HG02588 (cell line): ENCODE results near the gene GAGE13.
"Not testable (repeated sequence)": the region's sequence is repeated elsewhere in the genome, so short reads cannot be mapped to it uniquely, and the experiment has no call there.

Source experiments
- ATAC-seq: cut with Tn5 transposase; IDR thresholded peaks from one replicate; pipeline ENCODE4 v1.9.1; 2021; ENCODE audit warnings: mild to moderate bottlenecking, moderate library complexity; ENCODE audit not compliant: unreplicated experiment

The GAGE13 gene, protein sequence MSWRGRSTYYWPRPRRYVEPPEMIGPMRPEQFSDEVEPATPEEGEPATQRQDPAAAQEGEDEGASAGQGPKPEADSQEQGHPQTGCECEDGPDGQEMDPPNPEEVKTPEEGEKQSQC

DNA sequence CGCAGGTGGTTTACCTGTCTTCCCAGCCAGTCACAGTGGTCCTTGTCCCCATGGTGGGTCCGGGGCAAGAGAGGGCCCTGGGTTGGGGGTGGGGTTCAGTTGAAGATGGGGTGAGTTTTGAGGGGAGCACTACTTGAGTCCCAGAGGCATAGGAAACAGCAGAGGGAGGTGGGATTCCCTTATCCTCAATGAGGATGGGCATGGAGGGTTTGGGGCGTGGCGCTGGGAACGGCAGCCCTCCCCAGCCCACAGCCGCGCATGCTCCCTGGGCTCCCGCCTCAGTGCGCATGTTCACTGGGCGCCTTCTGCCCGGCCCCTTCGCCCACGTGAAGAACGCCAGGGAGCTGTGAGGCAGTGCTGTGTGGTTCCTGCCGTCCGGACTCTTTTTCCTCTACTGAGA lies at the start of gene GAGE13:
Gene GAGE13 (plus strand): TSS at position 301 of the 400 bp plus-strand sequence. CDS start 1,156 bp downstream, outside the sequence.
- ATAC-seq = not testable (repeated sequence)

DNA sequence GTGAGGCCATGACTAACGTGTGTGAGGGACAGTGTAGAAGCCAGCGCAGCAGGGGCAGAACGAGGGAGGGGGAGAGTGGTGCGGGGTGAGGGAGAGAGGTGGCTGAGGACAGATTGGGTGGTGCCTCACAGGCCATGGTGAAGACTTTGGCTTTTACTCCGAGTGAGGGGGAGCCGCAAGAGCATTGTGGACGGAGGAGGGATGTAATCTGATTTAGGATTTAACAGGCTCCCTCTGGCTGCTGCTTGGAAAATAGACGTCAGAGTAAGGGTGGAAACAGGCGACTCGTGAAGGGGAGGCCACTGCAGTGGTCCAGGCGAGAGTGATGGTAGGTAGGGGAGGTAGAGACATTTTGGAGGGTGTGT lies 48.8 kb upstream of the GAGE13 start:
- ATAC-seq = no peak

DNA sequence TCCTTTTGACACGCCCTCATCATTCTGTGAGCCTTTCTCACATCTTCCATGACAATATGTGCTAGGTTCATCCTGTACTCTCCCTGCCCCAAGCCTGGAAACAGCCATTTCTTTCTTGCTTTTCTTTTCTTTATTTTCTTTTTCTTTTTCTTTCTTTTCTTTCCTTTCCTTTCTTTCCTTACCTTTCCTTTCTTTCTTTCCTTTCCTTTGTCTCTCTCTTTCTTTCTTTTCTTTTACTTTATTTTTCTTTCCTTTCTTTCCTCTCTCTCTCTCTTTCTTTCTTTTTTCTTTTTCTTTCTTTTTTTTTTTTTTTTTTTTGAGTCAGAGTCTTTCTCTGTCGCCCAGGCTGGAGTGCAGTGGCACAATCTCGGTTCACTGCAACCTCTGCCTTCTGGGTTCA lies 47.2 kb upstream of the GAGE13 start:
- no peak for ATAC-seq

DNA sequence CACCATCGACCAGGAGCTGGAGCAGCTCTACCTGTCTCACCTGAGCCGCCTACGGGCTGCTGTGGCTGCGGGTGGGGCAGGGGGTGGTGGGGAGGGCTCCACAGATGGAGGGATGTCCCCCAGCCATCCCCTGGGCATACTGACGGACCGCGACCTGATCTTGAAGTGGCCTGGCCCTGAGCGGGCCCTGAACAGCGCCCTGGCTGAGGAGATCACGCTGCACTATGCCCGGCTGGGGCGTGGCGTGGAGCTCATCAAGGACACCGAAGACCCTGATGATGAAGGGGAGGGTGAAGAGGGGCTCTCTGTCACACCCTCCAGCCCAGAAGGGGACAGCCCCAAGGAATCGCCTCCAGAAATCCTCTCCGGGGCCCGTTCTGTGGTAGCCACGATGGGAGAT lies 45.2 kb upstream of the GAGE13 start:
- no peak for ATAC-seq

DNA sequence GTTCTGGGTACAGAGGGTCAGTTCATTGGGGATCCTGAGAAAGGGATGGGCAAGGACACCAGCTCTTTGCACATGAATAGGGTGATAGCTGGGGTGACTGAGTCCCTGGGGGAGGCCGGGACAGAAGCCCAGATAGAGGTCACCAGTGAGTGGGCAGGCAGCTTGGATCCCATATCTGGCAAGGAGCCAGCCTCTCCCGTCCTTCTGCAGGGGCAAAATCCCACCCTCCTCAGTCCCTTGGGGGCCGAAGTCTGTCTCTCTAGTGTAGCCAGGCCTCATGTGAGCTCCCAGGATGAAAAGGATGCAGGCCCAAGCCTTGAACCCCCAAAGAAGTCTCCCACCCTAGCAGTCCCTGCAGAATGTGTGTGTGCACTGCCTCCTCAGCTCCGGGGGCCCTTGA lies 44.8 kb upstream of the GAGE13 start:
- ATAC-seq = no peak

DNA sequence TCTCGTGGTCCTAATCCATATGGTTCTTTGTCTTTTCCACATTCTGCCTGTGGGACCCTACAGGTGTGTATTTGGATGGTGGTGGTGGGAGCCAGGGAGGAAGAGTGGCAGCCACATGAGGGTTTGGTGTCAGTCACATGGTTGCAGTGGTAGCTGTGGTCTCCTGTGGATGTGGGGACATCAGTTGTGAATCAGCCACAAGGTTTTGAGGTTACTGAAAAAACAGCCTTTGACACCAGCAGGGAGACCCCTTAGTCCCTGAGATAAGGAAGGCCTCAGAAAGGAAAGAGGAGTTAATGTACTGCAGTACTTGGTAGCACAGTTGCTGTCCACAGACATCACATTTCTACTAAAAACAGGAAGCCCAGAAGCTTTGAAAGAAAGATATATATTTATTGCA lies 43.7 kb upstream of the GAGE13 start:
- no peak for ATAC-seq

DNA sequence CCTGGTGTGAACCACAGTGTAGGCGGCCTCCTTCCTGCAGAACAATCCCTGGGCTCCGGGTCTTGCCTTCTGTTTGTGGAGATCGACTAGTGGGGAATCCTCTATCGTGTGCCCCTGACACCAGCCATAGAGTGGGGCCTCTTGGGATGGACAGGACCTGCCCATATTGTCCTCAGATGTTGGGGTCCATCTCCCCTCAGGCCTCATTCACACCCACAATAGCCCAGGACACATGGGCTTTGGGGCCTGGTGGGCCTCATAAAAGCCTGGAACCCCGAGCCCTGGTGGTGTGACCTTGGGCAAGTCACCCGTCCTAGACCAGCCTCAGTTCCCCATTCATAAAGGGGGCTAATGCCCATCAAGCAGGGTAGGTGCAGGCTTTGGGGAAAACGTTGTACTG lies 41.2 kb upstream of the GAGE13 start:
- ATAC-seq = no peak

DNA sequence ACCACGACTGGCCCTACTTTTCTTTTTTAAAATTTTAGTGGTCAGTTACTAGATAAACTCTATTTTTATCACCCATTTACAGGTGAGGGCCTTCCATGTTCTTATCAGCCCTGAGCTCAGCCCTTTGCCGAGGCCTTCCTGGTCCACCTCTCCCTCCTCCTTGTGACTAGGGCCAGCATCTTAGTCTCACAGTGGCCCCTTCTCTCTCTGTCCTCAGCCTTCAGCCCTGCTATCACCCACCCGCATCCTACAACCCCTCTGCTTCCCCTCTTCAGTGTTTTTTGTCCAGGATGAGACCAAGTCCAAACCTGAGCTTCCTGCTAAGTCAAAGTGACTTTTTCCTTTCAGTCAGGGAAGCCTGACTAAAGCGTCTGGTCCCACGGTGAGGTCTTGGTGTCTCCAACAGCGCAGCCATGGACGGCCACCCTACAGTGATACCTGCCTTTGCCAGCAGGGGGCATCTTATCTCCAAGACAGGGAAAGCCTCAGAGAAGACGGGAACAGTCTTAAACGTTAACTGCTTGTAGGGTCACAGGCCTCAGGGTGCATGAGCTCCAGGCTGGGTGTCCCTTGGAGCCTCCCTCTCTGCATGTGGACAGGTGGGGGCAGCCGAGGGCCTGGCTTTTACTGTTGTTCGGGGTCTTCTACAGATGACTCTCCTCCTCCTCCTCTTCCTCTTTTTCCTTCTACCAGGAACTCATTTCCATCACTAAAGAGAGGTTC lies 39.6 kb upstream of the GAGE13 start:
- no peak for ATAC-seq

DNA sequence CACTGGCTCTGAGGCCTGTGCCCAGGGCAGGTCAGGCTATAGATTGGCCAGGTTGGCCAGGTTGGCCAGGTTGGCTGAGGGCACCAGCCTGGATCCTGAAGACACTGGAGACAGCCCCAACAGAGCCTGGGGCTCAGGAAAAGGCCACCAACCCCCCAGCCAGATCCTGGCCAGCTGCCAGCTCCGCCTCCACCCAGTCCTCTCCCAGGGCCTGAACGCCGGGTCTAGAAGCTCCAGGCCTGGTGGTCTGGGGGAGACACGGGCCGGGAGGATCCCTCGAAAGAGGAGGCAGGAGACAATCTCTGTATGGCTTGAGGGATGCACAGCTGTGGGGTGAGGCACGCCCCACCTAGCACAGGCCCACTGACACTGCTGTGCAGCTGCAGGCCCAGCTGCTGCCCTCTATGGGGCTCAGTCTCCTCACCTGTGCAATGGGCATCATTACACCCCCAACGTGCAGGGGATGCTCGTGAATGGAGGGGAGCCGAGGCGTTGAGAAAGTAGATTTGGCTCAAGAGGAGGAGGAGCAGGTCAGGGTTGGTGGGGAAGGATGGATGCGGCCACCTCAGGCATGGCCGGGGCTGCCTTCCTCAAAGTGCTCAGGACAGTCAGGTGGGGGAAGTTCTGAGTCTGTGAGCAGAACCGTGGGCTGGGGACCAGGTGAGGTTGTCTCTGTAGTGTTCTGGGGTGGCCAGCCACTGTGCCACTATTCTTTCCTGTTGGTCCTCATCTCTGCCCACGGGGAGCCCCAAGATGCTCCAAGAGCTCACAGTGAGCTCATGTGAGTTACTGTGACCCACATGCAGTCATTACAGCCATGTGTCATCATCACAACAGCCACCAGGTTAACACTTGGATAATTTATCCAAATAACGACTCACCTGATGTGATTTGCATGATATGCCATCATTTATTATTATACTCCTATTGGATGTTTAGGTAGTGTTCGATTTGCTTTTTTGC lies 38.7 kb upstream of the GAGE13 start:
- ATAC-seq = no peak

DNA sequence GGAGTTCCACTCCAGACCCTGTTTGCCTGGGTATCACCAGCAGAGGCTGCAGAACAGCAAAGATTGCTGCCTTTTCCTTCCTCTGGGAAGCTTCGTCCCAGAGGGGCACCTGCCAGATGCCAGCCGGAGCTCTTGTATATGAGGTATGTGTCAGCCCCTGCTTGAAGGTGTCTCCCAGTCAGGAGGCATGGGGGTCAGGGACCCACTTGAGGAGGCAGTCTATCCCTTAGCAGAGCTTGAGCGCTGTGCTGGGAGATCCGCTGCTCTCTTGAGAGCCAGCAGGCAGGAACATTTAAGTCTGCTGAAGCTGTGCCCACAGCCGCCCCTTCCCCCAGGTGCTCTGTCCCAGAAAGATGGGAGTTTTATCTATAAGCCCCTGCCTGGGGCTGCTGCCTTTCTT lies 32.1 kb upstream of the GAGE13 start:
- ATAC-seq = not testable (repeated sequence)

DNA sequence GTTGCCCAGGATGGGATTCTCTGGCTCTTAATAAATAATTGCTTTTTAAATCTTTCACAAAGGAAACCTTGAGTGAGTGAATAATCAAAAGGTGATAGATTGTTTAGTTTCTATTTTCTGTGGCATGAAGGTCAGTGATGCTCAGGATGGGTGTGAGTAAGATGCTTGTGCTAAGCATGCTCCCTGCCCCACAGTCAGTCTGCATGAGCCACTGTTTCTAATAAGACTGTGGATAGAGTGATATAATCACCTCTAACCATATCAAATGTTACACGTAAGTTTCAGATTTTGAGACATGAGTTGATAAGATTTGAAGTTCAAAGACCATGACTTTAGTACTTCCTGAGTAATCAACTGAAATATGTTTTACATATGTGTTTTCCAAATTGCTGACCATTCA lies 30.7 kb upstream of the GAGE13 start:
- no peak for ATAC-seq

DNA sequence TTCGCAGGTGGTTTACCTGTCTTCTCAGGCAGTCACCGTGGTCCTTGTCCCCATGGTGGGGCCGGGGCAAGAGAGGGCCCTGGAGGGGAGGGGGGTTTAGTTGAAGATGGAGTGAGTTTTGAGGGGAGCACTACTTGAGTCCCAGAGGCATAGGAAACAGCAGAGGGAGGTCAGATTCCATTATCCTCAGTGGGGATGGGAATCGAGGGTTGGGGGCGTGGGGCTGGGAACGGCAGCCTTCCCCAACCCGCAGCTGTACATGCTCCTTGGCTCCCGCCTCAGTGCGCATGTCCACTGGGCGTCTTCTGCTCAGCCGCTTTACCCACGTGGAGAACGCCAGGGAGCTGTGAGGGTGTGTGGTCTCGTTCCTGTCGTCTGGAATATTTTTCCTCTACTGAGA lies 28.0 kb upstream of the GAGE13 start, which contains the start of gene GAGE10:
Gene GAGE10 (plus strand): TSS at position 301 of the 400 bp plus-strand sequence. CDS start 1,214 bp downstream, outside the sequence.
- no peak for ATAC-seq

DNA sequence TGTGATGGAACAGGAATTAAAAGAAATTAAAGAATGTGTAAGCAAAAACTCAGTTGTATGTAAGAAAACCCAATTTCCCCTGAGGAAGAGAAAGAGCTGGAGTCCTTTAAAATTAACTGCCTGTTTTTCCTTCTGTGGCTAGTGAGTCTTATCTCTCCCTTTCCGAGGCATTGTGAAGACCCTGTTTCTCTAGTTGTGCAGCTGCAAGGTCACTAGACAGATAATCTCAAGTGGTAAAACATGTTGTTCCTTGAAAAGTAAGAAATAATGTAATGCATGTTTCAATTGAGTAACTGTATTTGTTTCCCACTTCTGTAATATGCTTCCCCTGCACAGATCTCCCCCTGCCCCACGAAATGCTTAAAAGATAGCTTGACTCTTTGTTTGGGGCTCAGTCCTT lies 23.6 kb upstream of the GAGE13 start:
- not testable (repeated sequence) for ATAC-seq

DNA sequence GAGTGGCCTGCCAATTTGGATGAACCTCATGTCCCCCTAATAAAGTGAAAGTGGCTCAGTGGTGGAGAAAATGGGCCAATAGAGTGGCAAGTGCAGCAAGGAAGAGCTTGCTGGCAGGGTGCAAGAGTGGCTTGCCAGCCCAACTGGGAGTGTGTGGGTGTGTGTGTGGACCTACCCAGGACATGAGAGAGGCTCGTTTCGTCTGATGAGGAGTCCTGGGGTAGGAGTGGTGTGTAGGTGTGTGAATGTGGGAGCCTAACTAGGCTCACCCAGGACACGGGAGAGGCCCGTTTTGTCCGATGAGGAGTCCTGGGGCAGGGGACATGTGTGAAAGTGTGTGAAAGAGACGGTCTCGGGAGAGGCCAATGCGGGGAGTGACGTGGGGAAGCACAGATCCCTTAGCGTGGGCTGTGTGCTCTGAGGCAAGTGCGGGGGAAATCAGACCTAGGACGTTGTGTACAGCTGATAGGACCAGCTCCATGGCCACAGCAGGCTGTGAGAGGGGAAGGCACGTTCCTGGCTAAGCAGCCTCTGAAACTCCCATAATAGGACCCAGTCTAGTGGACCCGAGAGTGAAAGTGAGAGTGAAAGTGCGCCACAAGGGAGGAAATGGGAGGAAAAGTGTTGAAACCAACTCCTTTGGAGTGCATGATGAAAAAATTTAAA lies 22.6 kb upstream of the GAGE13 start:
- ATAC-seq = no peak

DNA sequence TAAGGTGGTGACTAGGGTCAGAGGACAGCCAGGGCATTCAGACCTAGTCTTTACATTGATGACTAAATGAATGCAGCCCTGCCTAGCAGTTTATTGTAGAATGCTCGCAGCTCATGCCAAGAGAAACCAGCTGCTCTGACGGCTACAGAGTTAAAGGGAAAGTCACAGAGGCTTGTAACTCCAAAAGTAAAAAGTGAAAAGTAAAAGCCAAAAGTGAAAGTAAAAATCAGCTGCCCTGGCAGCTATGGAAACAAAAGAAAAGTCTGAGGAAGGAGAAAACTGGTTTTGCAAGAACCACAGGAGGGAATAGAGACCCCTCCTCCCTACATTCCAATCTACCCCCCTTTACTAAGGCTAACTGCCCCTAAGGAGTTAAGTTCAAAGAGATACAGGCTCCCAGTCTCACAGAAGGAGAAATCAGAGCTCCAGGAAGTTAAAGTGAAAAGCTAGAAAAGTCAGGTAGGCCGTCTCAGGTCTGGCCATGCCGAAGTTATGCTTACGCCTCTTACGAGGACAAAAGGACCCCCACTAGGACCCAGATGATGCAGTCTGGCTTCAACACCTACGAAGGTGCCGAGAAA lies 21.9 kb upstream of the GAGE13 start:
- ATAC-seq = no peak

DNA sequence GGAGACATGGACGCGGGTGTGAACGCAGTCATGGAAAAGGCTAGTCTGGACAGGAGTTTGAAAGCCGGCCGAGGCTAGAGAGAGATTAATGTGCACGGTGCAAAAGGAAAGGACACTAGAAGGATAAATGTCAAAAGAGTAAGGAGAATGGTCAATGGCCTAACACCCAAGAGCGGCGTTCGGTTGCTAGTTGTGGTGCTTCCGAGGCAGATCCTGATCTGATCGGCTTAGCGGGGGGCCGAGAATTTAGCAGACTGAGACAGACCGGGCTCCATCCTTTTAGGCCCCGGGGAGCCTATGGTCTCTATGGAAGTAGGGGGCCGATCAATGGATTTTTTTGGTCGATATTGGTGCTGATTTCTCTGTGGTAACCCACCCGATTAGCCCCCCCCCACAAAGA lies 21.0 kb upstream of the GAGE13 start:
- ATAC-seq = no peak

DNA sequence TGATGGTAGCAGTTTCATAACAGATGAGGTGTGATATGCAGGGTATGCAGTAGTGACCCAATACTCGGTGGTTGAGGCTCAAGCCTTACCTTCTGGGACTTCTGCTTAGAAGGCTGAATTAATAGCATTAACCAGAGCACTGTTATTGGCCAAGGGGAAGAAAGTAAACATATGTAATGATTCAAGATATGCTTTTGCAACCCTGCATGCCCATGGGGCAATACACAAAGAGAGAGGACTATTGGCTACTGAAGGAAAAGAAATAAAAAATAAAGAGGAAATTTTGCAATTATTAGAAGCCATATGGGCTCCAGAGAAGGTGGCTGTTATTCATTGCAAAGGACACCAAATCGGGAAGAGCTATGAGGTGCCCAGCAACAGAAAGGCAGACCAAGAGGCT lies 19.2 kb upstream of the GAGE13 start:
- no peak for ATAC-seq

DNA sequence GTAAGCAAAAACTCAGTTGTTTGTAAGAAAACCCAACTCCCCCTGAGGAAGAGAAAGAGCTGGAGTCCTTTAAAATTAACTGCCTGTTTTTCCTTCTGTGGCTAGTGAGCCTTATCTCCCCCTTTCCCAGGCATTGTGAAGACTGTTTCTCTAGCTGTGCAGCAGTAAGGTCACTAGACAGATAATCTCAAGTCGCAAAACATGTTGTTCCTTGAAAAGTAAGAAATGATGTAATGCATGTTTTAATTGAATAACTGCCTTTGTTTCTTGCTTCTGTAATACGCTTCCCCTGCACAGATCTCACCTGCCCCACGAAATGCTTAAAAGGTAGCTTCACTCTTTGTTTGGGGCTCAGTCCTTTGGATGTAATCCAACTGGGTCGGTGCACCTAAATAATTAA lies 15.3 kb upstream of the GAGE13 start:
- no peak for ATAC-seq

DNA sequence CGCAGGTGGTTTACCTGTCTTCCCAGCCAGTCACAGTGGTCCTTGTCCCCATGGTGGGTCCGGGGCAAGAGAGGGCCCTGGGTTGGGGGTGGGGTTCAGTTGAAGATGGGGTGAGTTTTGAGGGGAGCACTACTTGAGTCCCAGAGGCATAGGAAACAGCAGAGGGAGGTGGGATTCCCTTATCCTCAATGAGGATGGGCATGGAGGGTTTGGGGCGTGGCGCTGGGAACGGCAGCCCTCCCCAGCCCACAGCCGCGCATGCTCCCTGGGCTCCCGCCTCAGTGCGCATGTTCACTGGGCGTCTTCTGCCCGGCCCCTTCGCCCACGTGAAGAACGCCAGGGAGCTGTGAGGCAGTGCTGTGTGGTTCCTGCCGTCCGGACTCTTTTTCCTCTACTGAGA lies 9.6 kb upstream of the GAGE13 start, which contains the start of gene GAGE12J:
Gene GAGE12J (plus strand): TSS at position 301 of the 400 bp plus-strand sequence. CDS start 1,157 bp downstream, outside the sequence.
- ATAC-seq = not testable (repeated sequence)

DNA sequence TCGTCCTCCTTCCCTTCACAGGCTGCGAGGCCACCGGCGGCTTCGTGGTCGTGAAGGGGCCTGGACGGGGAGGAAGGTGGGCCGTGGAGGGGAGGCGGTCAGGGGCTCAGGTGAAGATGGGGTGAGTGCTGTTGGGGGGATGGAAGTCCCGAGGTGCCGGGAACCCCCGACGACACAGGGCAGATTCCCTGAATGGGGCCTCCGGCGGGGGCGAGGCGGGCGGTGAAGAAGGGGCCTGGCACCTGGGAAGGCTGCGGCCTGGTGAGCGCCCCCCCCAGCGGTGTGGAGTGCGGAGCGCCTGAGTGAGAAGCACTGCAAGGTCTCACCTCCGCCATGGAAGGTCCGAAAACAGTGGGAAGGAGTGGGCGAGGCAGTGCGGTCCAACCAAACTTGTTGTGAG lies 9.1 kb upstream of the GAGE13 start:
- not testable (repeated sequence) for ATAC-seq

DNA sequence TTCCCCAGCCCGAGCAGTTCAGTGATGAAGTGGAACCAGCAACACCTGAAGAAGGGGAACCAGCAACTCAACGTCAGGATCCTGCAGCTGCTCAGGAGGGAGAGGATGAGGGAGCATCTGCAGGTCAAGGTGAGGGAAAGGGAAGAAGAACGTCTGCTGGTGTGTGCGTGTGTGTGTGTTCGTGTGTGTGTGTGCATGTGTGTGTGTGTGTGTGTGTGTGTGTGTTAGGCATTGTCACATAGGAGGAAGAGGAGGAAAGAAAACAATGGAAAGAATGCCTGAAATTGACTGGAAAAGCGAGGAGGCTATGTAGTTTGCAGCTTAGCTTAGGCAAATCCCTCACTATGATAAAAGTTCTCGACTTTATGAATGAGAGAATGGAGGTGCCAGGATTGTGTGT lies 7.6 kb upstream of the GAGE13 start:
- ATAC-seq = not testable (repeated sequence)
